HEK293 (cell line): ENCODE data around the gene CCR9.

Experiments used
- GLIS2 ChIP-seq: fragments of 450-650 bp; formaldehyde crosslinking; IDR thresholded peaks from 2 replicates; pipeline ENCODE4 v1.5.1; 2016; ENCODE audit warnings: missing biosample characterization, missing genetic modification characterization
- REST ChIP-seq: fragments of 450-650 bp; formaldehyde crosslinking; IDR thresholded peaks from 2 replicates; pipeline ENCODE4 v1.5.1; 2016; ENCODE audit warnings: missing biosample characterization, missing genetic modification characterization
- SP2 ChIP-seq: fragments of 450-650 bp; formaldehyde crosslinking; IDR thresholded peaks from 2 replicates; pipeline ENCODE4 v1.5.1; 2016; ENCODE audit warnings: missing biosample characterization, missing genetic modification characterization
- ZBTB1 ChIP-seq: fragments of 450-650 bp; formaldehyde crosslinking; IDR thresholded peaks from 2 replicates; pipeline ENCODE4 v1.5.1; 2016; ENCODE audit warnings: missing biosample characterization, missing genetic modification characterization
- ZBTB17 ChIP-seq: fragments of 450-650 bp; formaldehyde crosslinking; IDR thresholded peaks from 2 replicates; pipeline ENCODE4 v1.5.1; 2016; ENCODE audit warnings: missing biosample characterization, missing genetic modification characterization
- ZBTB20 ChIP-seq: fragments of 450-650 bp; formaldehyde crosslinking; IDR thresholded peaks from 2 replicates; pipeline ENCODE4 v1.5.1; 2016; ENCODE audit warnings: missing biosample characterization, missing genetic modification characterization
- ZNF292 ChIP-seq: fragments of 450-650 bp; formaldehyde crosslinking; IDR thresholded peaks from 2 replicates; pipeline ENCODE4 v1.5.1; 2016; ENCODE audit warnings: low read depth, missing biosample characterization, missing genetic modification characterization, borderline replicate concordance
- ZNF324 ChIP-seq: fragments of 450-650 bp; formaldehyde crosslinking; IDR thresholded peaks from 2 replicates; pipeline ENCODE4 v1.5.1; 2016; ENCODE audit warnings: missing biosample characterization, missing genetic modification characterization
- ZNF350 ChIP-seq: fragments of 450-650 bp; formaldehyde crosslinking; IDR thresholded peaks from 2 replicates; pipeline ENCODE4 v1.5.0; 2017; ENCODE audit warnings: missing biosample characterization, mild to moderate bottlenecking, missing genetic modification characterization
- ZNF514 ChIP-seq: fragments of 450-650 bp; formaldehyde crosslinking; IDR thresholded peaks from 2 replicates; pipeline ENCODE4 v1.5.1; 2016; ENCODE audit warnings: missing biosample characterization, missing genetic modification characterization
- ZNF549 ChIP-seq: fragments of 450-650 bp; IDR thresholded peaks from 2 replicates; pipeline ENCODE4 v1.5.1; 2018; ENCODE audit warnings: missing biosample characterization, missing genetic modification characterization, mild to moderate bottlenecking, inconsistent platforms, moderate library complexity
- ZNF776 ChIP-seq: fragments of 450-650 bp; formaldehyde crosslinking; IDR thresholded peaks from 2 replicates; pipeline ENCODE4 v1.5.0; 2017; ENCODE audit warnings: missing biosample characterization, missing genetic modification characterization, borderline replicate concordance
- ZNF837 ChIP-seq: fragments of 450-650 bp; formaldehyde crosslinking; IDR thresholded peaks from 2 replicates; pipeline ENCODE4 v1.5.1; 2016; ENCODE audit warnings: missing biosample characterization, missing genetic modification characterization
- TF ChIP-seq, protein P1 (sequence below): fragments of 450-650 bp; formaldehyde crosslinking; IDR thresholded peaks from 2 replicates; pipeline ENCODE4 v1.5.1; 2016; ENCODE audit warnings: missing biosample characterization, missing genetic modification characterization

DNA sequence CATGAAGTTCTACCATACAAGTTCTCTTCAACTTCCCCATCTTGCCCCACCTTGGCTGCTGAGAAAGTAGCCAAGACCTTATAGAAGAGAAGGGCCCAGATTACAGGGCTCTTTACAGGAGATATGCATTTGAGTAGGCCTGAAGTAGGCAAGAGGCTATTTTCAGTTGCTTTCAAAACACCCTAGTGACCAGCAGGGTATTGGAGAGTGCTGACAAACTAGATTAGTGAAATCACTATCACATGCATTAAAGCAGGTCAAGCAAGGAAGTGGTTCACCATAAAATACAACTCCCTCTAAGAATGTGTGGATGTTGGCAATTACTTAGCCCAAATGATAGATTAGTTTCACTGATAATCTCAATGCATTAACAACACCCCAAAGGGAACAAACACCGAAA is 41.7 kb upstream of the CCR9 start:
- TF ChIP-seq, protein P1, sequence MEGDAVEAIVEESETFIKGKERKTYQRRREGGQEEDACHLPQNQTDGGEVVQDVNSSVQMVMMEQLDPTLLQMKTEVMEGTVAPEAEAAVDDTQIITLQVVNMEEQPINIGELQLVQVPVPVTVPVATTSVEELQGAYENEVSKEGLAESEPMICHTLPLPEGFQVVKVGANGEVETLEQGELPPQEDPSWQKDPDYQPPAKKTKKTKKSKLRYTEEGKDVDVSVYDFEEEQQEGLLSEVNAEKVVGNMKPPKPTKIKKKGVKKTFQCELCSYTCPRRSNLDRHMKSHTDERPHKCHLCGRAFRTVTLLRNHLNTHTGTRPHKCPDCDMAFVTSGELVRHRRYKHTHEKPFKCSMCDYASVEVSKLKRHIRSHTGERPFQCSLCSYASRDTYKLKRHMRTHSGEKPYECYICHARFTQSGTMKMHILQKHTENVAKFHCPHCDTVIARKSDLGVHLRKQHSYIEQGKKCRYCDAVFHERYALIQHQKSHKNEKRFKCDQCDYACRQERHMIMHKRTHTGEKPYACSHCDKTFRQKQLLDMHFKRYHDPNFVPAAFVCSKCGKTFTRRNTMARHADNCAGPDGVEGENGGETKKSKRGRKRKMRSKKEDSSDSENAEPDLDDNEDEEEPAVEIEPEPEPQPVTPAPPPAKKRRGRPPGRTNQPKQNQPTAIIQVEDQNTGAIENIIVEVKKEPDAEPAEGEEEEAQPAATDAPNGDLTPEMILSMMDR = no peak
- TF ChIP-seq ZNF776 (tag by site-specific recombination) = no peak
- TF ChIP-seq GLIS2 (tag by site-specific recombination) = no peak
- no peak for TF ChIP-seq ZNF324
- no peak for TF ChIP-seq ZBTB1 (tag by site-specific recombination)
- no peak for TF ChIP-seq ZBTB20
- TF ChIP-seq SP2 (tag by site-specific recombination) = no peak
- no peak for TF ChIP-seq ZBTB17 (tag by site-specific recombination)
- no peak for TF ChIP-seq ZNF350
- no peak for TF ChIP-seq REST (tag by site-specific recombination)
- TF ChIP-seq ZNF837 (tag by site-specific recombination) = no peak
- no peak for TF ChIP-seq ZNF514
- TF ChIP-seq ZNF549 (tag by site-specific recombination) = no peak
- no peak for TF ChIP-seq ZNF292 (tag by site-specific recombination)
